SK-N-MC (cell line): Measurements from ENCODE around the gene MAPKBP1.

Experiments used
- EZH2 ChIP-seq: fragments of 200-600 bp; sonication (generic); IDR thresholded peaks from one replicate; pipeline ENCODE4 v1.6.1; 2017; ENCODE audit warnings: antibody characterized with exemption
- POLR2AphosphoS5 ChIP-seq: IDR thresholded peaks from 2 replicates; pipeline ENCODE4 v1.6.1; 2012; ENCODE audit warnings: mild to moderate bottlenecking, low read depth, low read length, borderline replicate concordance

DNA sequence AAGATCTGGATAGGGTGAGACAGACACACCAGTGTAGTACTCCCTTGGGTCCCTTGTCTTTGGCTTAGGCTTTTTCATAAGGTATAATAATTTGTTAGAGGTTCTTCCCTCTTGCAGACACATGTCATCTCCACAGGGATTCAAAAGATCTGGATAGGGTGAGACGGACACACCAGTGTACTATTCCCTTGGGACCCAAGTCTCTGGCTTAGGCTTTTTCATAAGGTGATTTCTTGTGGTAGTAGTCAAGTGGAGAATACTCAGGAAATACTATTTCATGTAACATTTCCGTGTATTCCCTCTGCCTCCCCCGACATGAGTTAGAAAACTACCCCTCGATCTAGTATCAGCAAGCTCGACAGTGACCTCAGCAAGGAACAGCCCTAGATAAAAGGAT, 954 bp upstream of the MAPKBP1 start:
- no peak for TF ChIP-seq EZH2
- no peak for TF ChIP-seq POLR2AphosphoS5
